NT2/D1 (cell line): ENCODE measurements around the gene ATXN10.

Source experiments
- SUZ12 ChIP-seq: IDR thresholded peaks from 2 replicates; pipeline ENCODE4 v1.6.1; 2011; ENCODE audit not compliant: insufficient read length, insufficient read depth; ENCODE audit errors: extremely low read depth
- YY1 ChIP-seq: IDR thresholded peaks from 2 replicates; pipeline ENCODE4 v1.6.1; 2011; ENCODE audit not compliant: insufficient read length, insufficient read depth

GRCh38 chr22:45771711-45772110 is 100.1 kb downstream of the ATXN10 start:
- TF ChIP-seq YY1 (no peak), SUZ12 (no peak)
